Stimulated activated CD4-positive, alpha-beta T cell treated with anti-CD3 and anti-CD28 coated beads, Interleukin-1b, Interleukin-23, amount 100 ng/mL, for 1 hour (primary cell): ENCODE measurements around the gene ANGPTL4.
"Not testable (repeated sequence)": the region's sequence is repeated elsewhere in the genome, so short reads cannot be mapped to it uniquely, and the experiment has no call there.

Experiments
- DNase-seq, 2 donors: peaks; one replicate each; pipeline ENCODE4 v3.0.0-alpha.2; 2020; ENCODE audit warnings: low read depth in 2 of 2

ANGPTL4 gene

GRCh38 chr19:8363803-8364771 is at the start of gene ANGPTL4:
TSS of gene ANGPTL4 (plus strand) at chr19:8364155. CDS start at chr19:8364322, 167 bp downstream.
- DNase-seq = no peak

- DNase-seq = not testable (repeated sequence)
Measured at GRCh38 chr19:8314981-8315640, 48.8 kb upstream of the ANGPTL4 start.

GRCh38 chr19:8316351-8317125 is 47.4 kb upstream of the ANGPTL4 start:
- DNase-seq = no peak

GRCh38 chr19:8318835-8319234 is 45.1 kb upstream of the ANGPTL4 start:
- not testable (repeated sequence) for DNase-seq

GRCh38 chr19:8319807-8320520 is 44.0 kb upstream of the ANGPTL4 start:
- no peak for DNase-seq

- no peak for DNase-seq
Measured at GRCh38 chr19:8320564-8321066, 43.3 kb upstream of the ANGPTL4 start.

- peak; percentile 94 to 95 for DNase-seq
Measured at GRCh38 chr19:8321067-8321985, 42.6 kb upstream of the ANGPTL4 start, which contains the start of the genes NDUFA7 and RPS28. TSS of gene NDUFA7 (minus strand) at chr19:8321375. CDS start at chr19:8321358, 17 bp downstream. TSS of gene RPS28 (plus strand) at chr19:8321496. CDS start at chr19:8321531, 35 bp downstream.

- DNase-seq = no peak
Measured at GRCh38 chr19:8321986-8322637, 41.8 kb upstream of the ANGPTL4 start.

GRCh38 chr19:8322638-8322997 is 41.3 kb upstream of the ANGPTL4 start:
- no peak for DNase-seq

- no peak for DNase-seq
Measured at GRCh38 chr19:8323781-8324185, 40.2 kb upstream of the ANGPTL4 start.

- DNase-seq = no peak
Measured at GRCh38 chr19:8324186-8325050, 39.5 kb upstream of the ANGPTL4 start.

GRCh38 chr19:8325454-8325853 is 38.5 kb upstream of the ANGPTL4 start:
- DNase-seq = no peak

GRCh38 chr19:8329996-8330395 is 34.0 kb upstream of the ANGPTL4 start:
- DNase-seq = no peak

GRCh38 chr19:8331263-8331845 is 32.6 kb upstream of the ANGPTL4 start:
- no peak for DNase-seq

GRCh38 chr19:8332976-8333766 is 30.8 kb upstream of the ANGPTL4 start:
- no peak for DNase-seq

- no peak for DNase-seq
Measured at GRCh38 chr19:8333767-8334457, 30.0 kb upstream of the ANGPTL4 start.
